G401 (cell line): ENCODE results near the gene RALGAPA2. TPM values are rescaled to one million over a fixed set of nuclear protein-coding genes. Genes with fewer than 3 reads are reported as not detected.

Experiments
- DNase-seq: peaks from one replicate; pipeline ENCODE4 v3.0.0-alpha.2; 2015; ENCODE audit warnings: low spot score
- in situ Hi-C: cut with HindIII; loops from 2 replicates; pipeline ENCODE4 v1.10.0; 2016; ENCODE audit warnings: low sequenced_read_pairs, mixed read lengths
- total RNA-seq: library from RNA; depleted of rRNA; stranded (reverse); fragments of >200 nt; shearing (Covaris generic); gene quantifications from 2 replicates; pipeline ENCODE4 v1.2.3, GENCODE V29; 2014

RALGAPA2 gene
- total RNA-seq, 1 experiment from 2014 or later, result 8.6 TPM

- in situ Hi-C loops, result no loop called here
- no peak for DNase-seq
Observed at GRCh38 chr20:20604907-20605306, 107.5 kb downstream of the RALGAPA2 start.

GRCh38 chr20:20604357-20604756 is 108.1 kb downstream of the RALGAPA2 start:
- in situ Hi-C loops, result no loop called here
- no peak for DNase-seq

GRCh38 chr20:20603339-20603990 is 109.0 kb downstream of the RALGAPA2 start:
- no peak for DNase-seq
- in situ Hi-C loops, result no loop called here

- in situ Hi-C loops, result no loop called here
- no peak for DNase-seq
Observed at GRCh38 chr20:20597966-20598365, 114.5 kb downstream of the RALGAPA2 start.

GRCh38 chr20:20594171-20594530 is 118.3 kb downstream of the RALGAPA2 start:
- DNase-seq, result peak; percentile 84
- in situ Hi-C loops, result no loop called here

- peak; percentile 96 for DNase-seq
- in situ Hi-C loops, result no loop called here
Observed at GRCh38 chr20:20593447-20594170, 118.8 kb downstream of the RALGAPA2 start.

GRCh38 chr20:20585146-20585545 is 127.3 kb downstream of the RALGAPA2 start:
- no peak for DNase-seq
- in situ Hi-C loops, result no loop called here

GRCh38 chr20:20582734-20583133 is 129.7 kb downstream of the RALGAPA2 start:
- DNase-seq, result no peak
- in situ Hi-C loops, result no loop called here

GRCh38 chr20:20580139-20580538 is 132.3 kb downstream of the RALGAPA2 start:
- DNase-seq, result no peak
- in situ Hi-C loops, result no loop called here

GRCh38 chr20:20578838-20579237 is 133.6 kb downstream of the RALGAPA2 start:
- in situ Hi-C loops, result no loop called here
- no peak for DNase-seq

GRCh38 chr20:20573797-20574196 is 138.6 kb downstream of the RALGAPA2 start:
- no peak for DNase-seq
- in situ Hi-C loops, result no loop called here

- in situ Hi-C loops, result no loop called here
- DNase-seq, result peak; percentile 64
Observed at GRCh38 chr20:20571068-20571780, 141.2 kb downstream of the RALGAPA2 start.

- in situ Hi-C loops, result no loop called here
- DNase-seq, result peak; percentile 80
Observed at GRCh38 chr20:20568604-20569205, 143.7 kb downstream of the RALGAPA2 start.

GRCh38 chr20:20567712-20568111 is 144.7 kb downstream of the RALGAPA2 start:
- in situ Hi-C loops, result no loop called here
- DNase-seq, result no peak

GRCh38 chr20:20566516-20566915 is 145.9 kb downstream of the RALGAPA2 start:
- in situ Hi-C loops, result no loop called here
- no peak for DNase-seq

- DNase-seq, result no peak
- in situ Hi-C loops, result no loop called here
Observed at GRCh38 chr20:20564279-20564678, 148.2 kb downstream of the RALGAPA2 start.

- no peak for DNase-seq
Observed at GRCh38 chr20:20562507-20562906, 149.9 kb downstream of the RALGAPA2 start.

GRCh38 chr20:20561841-20562240 is 150.6 kb downstream of the RALGAPA2 start:
- in situ Hi-C loops, result no loop called here
- DNase-seq, result no peak

More at GRCh38 chr20:20562507-20562906, 149.9 kb downstream of the RALGAPA2 start:
- in situ Hi-C loops, result no loop called here

- DNase-seq, result peak; percentile 53
- in situ Hi-C loops, result no loop called here
Observed at GRCh38 chr20:20561172-20561571, 151.3 kb downstream of the RALGAPA2 start.

GRCh38 chr20:20557406-20557805 is 155.0 kb downstream of the RALGAPA2 start:
- in situ Hi-C loops, result no loop called here
- DNase-seq, result no peak
